ENCODE measurements around the gene ZBTB5. TPM values are rescaled to one million over a fixed set of nuclear protein-coding genes. Genes with fewer than 3 reads are reported as not detected.

ZBTB5 gene
- total RNA-seq, 1 experiment from 2014 or later: 17.2 TPM

- POLR2A ChIA-PET (ENCODE audit: low non-redundant PET): no interaction called here
- Histone ChIP-seq H3K27me3 (replicated peaks; ENCODE audit: insufficient read depth, low read depth, low read length, poor library complexity) (no peaks in the 10 kb centered on the region), H3K36me3 (ENCODE audit: insufficient read depth, low read length, poor library complexity, severe bottlenecking) (peaks cover 81% of the 10 kb centered on the region), H3K4me3 (ENCODE audit: low read depth, low read length, poor library complexity, severe bottlenecking) (no peak overlapping the region), H3K9me3 (ENCODE audit: low read depth, low read length, poor library complexity, severe bottlenecking) (no peaks in the 10 kb centered on the region), H3K4me1 (ENCODE audit: insufficient read depth, low read length, poor library complexity, severe bottlenecking) (no peaks in the 10 kb centered on the region), H3K27ac (ENCODE audit: low read depth, low read length, poor library complexity, severe bottlenecking) (no peak overlapping the region)
- CTCF ChIA-PET: no interaction called here
- BruUV-seq (replicated peaks): no TSS peak
- TF ChIP-seq EZH2 (IDR thresholded peaks at IDR 0.05; ENCODE audit: borderline replicate concordance, low read depth, low read length, poor library complexity, severe bottlenecking): no peak
- no peak for TF ChIP-seq CTCF (conservative IDR thresholded peaks at IDR 0.05; ENCODE audit: low read depth, low read length)
- no peak for DNase-seq (ENCODE audit: low spot score)
- intact Hi-C loops (cut with micrococcal nuclease; ENCODE audit: unreplicated experiment): no loop called here
Observed at GRCh38 chr9:37437010-37437409, 28.2 kb downstream of the ZBTB5 start.

- H3K4me1 ChIP-seq (ENCODE audit: insufficient read depth, low read length, poor library complexity, severe bottlenecking): no peaks in the 10 kb centered on the region
- ChIA-PET POLR2A (ENCODE audit: low non-redundant PET) (no interaction called here), CTCF (no interaction called here)
- no peak overlapping the region for H3K4me3 ChIP-seq (ENCODE audit: low read depth, low read length, poor library complexity, severe bottlenecking)
- no peaks in the 10 kb centered on the region for H3K9me3 ChIP-seq (ENCODE audit: low read depth, low read length, poor library complexity, severe bottlenecking)
- no peaks in the 10 kb centered on the region for H3K27me3 ChIP-seq (replicated peaks; ENCODE audit: insufficient read depth, low read depth, low read length, poor library complexity)
- no peak for TF ChIP-seq CTCF (conservative IDR thresholded peaks at IDR 0.05; ENCODE audit: low read depth, low read length)
- no peak for TF ChIP-seq EZH2 (IDR thresholded peaks at IDR 0.05; ENCODE audit: borderline replicate concordance, low read depth, low read length, poor library complexity, severe bottlenecking)
- no TSS peak for BruUV-seq (replicated peaks)
- H3K27ac ChIP-seq (ENCODE audit: low read depth, low read length, poor library complexity, severe bottlenecking): no peak overlapping the region
- no peak for DNase-seq (ENCODE audit: low spot score)
- intact Hi-C loops (cut with micrococcal nuclease; ENCODE audit: unreplicated experiment): no loop called here
- H3K36me3 ChIP-seq (ENCODE audit: insufficient read depth, low read length, poor library complexity, severe bottlenecking): peaks cover 80% of the 10 kb centered on the region
Observed at GRCh38 chr9:37436540-37436939, 28.7 kb downstream of the ZBTB5 start.

GRCh38 chr9:37433867-37434371, 31.3 kb downstream of the ZBTB5 start:
- no peak for TF ChIP-seq EZH2 (IDR thresholded peaks at IDR 0.05; ENCODE audit: borderline replicate concordance, low read depth, low read length, poor library complexity, severe bottlenecking)
- no peak for TF ChIP-seq CTCF (conservative IDR thresholded peaks at IDR 0.05; ENCODE audit: low read depth, low read length)
- Histone ChIP-seq H3K36me3 (ENCODE audit: insufficient read depth, low read length, poor library complexity, severe bottlenecking) (peaks cover 74% of the 10 kb centered on the region), H3K4me3 (ENCODE audit: low read depth, low read length, poor library complexity, severe bottlenecking) (no peak overlapping the region), H3K27ac (ENCODE audit: low read depth, low read length, poor library complexity, severe bottlenecking) (no peak overlapping the region), H3K4me1 (ENCODE audit: insufficient read depth, low read length, poor library complexity, severe bottlenecking) (no peaks in the 10 kb centered on the region), H3K27me3 (replicated peaks; ENCODE audit: insufficient read depth, low read depth, low read length, poor library complexity) (no peaks in the 10 kb centered on the region), H3K9me3 (ENCODE audit: low read depth, low read length, poor library complexity, severe bottlenecking) (no peaks in the 10 kb centered on the region)
- no TSS peak for BruUV-seq (replicated peaks)
- DNase-seq (ENCODE audit: low spot score): no peak
- intact Hi-C loops (cut with micrococcal nuclease; ENCODE audit: unreplicated experiment): no loop called here
- CTCF ChIA-PET: no interaction called here
- POLR2A ChIA-PET (ENCODE audit: low non-redundant PET): no interaction called here

All from A673 (cell line).